Thyroid gland (tissue), 4 donors: ENCODE data around the gene NLRP1.

Source experiments
- POLR2A ChIP-seq, 2 donors: fragments of 450-650 bp; IDR thresholded peaks; one replicate each; pipeline ENCODE4 v1.6.1; 2017; ENCODE audit warnings: antibody characterized with exemption in 2 of 2, mild to moderate bottlenecking in 2 of 2, moderate library complexity in 1 of 2
- TF ChIP-seq, protein P1 (sequence below), 6 experiments: fragments of 200-600 bp in 3 of 6; fragments of 450-650 bp in 3 of 6; sonication (generic) in 3 of 6; IDR thresholded peaks; one replicate each; pipeline ENCODE4 v1.5.1; 2016 to 2019; ENCODE audit warnings: antibody characterized with exemption in 6 of 6, mild to moderate bottlenecking in 2 of 6, inconsistent platforms in 1 of 6, moderate library complexity in 1 of 6

DNA sequence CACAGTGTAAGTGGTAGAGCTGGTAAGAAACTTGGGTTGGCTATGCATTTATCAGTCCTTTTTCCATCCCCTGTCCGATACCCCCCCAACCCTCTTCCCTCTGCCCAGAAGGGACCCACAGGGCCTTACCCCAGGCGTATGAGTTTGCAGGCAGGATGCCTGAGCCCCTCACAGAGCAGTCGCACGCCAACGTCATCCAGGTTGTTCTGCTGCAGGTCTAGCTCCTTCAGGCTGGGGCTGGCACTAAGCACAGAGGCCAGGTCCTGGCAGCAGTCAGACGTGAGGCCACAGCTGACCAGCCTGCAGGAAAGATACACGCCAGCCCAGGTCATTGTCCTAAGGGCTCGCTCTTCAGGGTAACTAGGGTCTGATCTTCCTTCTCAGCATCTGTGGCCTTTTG, 45.0 kb downstream of the NLRP1 start:
- TF ChIP-seq, protein P1, sequence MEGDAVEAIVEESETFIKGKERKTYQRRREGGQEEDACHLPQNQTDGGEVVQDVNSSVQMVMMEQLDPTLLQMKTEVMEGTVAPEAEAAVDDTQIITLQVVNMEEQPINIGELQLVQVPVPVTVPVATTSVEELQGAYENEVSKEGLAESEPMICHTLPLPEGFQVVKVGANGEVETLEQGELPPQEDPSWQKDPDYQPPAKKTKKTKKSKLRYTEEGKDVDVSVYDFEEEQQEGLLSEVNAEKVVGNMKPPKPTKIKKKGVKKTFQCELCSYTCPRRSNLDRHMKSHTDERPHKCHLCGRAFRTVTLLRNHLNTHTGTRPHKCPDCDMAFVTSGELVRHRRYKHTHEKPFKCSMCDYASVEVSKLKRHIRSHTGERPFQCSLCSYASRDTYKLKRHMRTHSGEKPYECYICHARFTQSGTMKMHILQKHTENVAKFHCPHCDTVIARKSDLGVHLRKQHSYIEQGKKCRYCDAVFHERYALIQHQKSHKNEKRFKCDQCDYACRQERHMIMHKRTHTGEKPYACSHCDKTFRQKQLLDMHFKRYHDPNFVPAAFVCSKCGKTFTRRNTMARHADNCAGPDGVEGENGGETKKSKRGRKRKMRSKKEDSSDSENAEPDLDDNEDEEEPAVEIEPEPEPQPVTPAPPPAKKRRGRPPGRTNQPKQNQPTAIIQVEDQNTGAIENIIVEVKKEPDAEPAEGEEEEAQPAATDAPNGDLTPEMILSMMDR (IDR thresholded peaks at IDR 0.05) = no peak
- no peak for TF ChIP-seq POLR2A (IDR thresholded peaks at IDR 0.05)
